Small intestine (tissue), 16 donors: ENCODE data around the gene ERP29. TPM values are rescaled to one million over a fixed set of nuclear protein-coding genes. Genes with fewer than 3 reads are reported as not detected.

Source experiments
- DNase-seq, 2 donors: peaks; one replicate each; pipeline versions ENCODE4 v3.0.0 to v3.0.0-alpha.2; 2013
- FAIRE-seq: peaks from 2 replicates; lab custom pipeline; 2012; peaks lifted over from hg19 to GRCh38; lab: Jason Lieb, UNC
- H3K27ac ChIP-seq, 3 donors: one replicate each; pipeline ENCODE4 v1.5.1; 2013; ENCODE audit warnings: low read length in 2 of 3, mild to moderate bottlenecking in 2 of 3, control low read depth in 1 of 3, inconsistent platforms in 1 of 3, low read depth in 1 of 3, moderate library complexity in 1 of 3
- H3K27me3 ChIP-seq, 3 donors: one replicate each; pipeline ENCODE4 v1.6.1; 2013; ENCODE audit warnings: low read length in 3 of 3, inconsistent platforms in 1 of 3; ENCODE audit not compliant: control insufficient read depth in 3 of 3, insufficient read depth in 3 of 3
- H3K36me3 ChIP-seq, 3 donors: one replicate each; pipeline ENCODE4 v1.6.1; 2013; ENCODE audit warnings: low read length in 3 of 3, inconsistent platforms in 1 of 3, low read depth in 1 of 3, mild to moderate bottlenecking in 1 of 3, moderate library complexity in 1 of 3; ENCODE audit not compliant: control insufficient read depth in 3 of 3, insufficient read depth in 2 of 3
- H3K4me1 ChIP-seq, 3 donors: one replicate each; pipeline ENCODE4 v1.6.1; 2013; ENCODE audit warnings: low read length in 2 of 3, inconsistent platforms in 1 of 3, low read depth in 1 of 3, mild to moderate bottlenecking in 1 of 3, moderate library complexity in 1 of 3; ENCODE audit not compliant: control insufficient read depth in 3 of 3, insufficient read depth in 2 of 3
- H3K4me3 ChIP-seq, 3 donors: one replicate each; pipeline ENCODE4 v1.5.1; 2013; ENCODE audit warnings: low read length in 3 of 3, control low read depth in 1 of 3, inconsistent platforms in 1 of 3, low read depth in 1 of 3, mild to moderate bottlenecking in 1 of 3, moderate library complexity in 1 of 3
- H3K9me3 ChIP-seq, 2 donors: one replicate each; pipeline ENCODE4 v1.6.1; 2013; ENCODE audit warnings: low read depth in 1 of 2, low read length in 1 of 2; ENCODE audit not compliant: control insufficient read depth in 2 of 2, insufficient read depth in 1 of 2
- WGBS, 3 donors: extraction: QIAGEN DNeasy Blood & Tissue Kit; methylation state at CpG; one replicate each; pipeline ENCODE4 v1.1.7; 2013; 5-methylcytosine and 5-hydroxymethylcytosine counted together
- long read RNA-seq, 10 donors: transcript quantifications; one replicate each; lab custom pipeline, GENCODE V29; 2026
- polyA plus RNA-seq, 4 donors: library from polyadenylated mRNA; stranded (reverse) in 3 of 4; unstranded in 1 of 4; fragments of 200-250 nt in 3 of 4; fragments of 120-200 nt in 1 of 4; gene quantifications; one replicate each; pipeline versions ENCODE4 v1.2.1 to v1.2.3, GENCODE V29; 2013
- donor health status: healthy with polysubstance abuse.
- donor health status: control.
- donor health status: control.
- donor health status: Bipolar disorder and iron deficiency.
- donor health status: healthy.

ERP29 gene
- 100 to 1,000 TPM in 3 of 4 donors, 10 to 100 TPM in 1; 64.9 to 213 (median 144) TPM for polyA plus RNA-seq
- long read RNA-seq, donor 1, transcript ERP29-201 (3 exons, 1,735 nt): major isoform, 183 of 217 reads
- long read RNA-seq, donor 1, transcript ERP29-202 (2 exons, 1,333 nt): minor isoform, 26 of 217 reads
- long read RNA-seq, donor 1, partial matches to known transcripts: 8 of 217 reads
- long read RNA-seq, donor 1, other reads (novel, unspliced or antisense): 0 of 217 reads
- long read RNA-seq, donor 2, transcript ERP29-201 (3 exons, 1,735 nt): major isoform, 28 of 31 reads
- long read RNA-seq, donor 2, partial matches to known transcripts: 0 of 31 reads
- long read RNA-seq, donor 2, other reads (novel, unspliced or antisense): 0 of 31 reads
- long read RNA-seq, donor 3, transcript ERP29-201 (3 exons, 1,735 nt): major isoform, 57 of 69 reads
- long read RNA-seq, donor 3, transcript ERP29-202 (2 exons, 1,333 nt): minor isoform, 11 of 69 reads
- long read RNA-seq, donor 3, partial matches to known transcripts: 0 of 69 reads
- long read RNA-seq, donor 3, other reads (novel, unspliced or antisense): 0 of 69 reads
- long read RNA-seq, donor 4, partial matches to known transcripts: 0 of 3 reads
- long read RNA-seq, donor 4, other reads (novel, unspliced or antisense): 0 of 3 reads
- long read RNA-seq, donor 5, transcript ERP29-201 (3 exons, 1,735 nt): major isoform, 19 of 51 reads
- long read RNA-seq, donor 5, partial matches to known transcripts: 28 of 51 reads
- long read RNA-seq, donor 5, other reads (novel, unspliced or antisense): 0 of 51 reads
- long read RNA-seq, donor 6, transcript ERP29-201 (3 exons, 1,735 nt): major isoform, 55 of 72 reads
- long read RNA-seq, donor 6, transcript ERP29-202 (2 exons, 1,333 nt): minor isoform, 15 of 72 reads
- long read RNA-seq, donor 6, partial matches to known transcripts: 0 of 72 reads
- long read RNA-seq, donor 6, other reads (novel, unspliced or antisense): 0 of 72 reads
- long read RNA-seq, donor 7: 0 reads
- long read RNA-seq, donor 8, transcript ERP29-201 (3 exons, 1,735 nt): major isoform, 12 of 14 reads
- long read RNA-seq, donor 8, partial matches to known transcripts: 0 of 14 reads
- long read RNA-seq, donor 8, other reads (novel, unspliced or antisense): 0 of 14 reads
- long read RNA-seq, donor 9, transcript ERP29-201 (3 exons, 1,735 nt): major isoform, 20 of 21 reads
- long read RNA-seq, donor 9, partial matches to known transcripts: 0 of 21 reads
- long read RNA-seq, donor 9, other reads (novel, unspliced or antisense): 0 of 21 reads
- long read RNA-seq, donor 10, transcript ERP29-201 (3 exons, 1,735 nt): major isoform, 99 of 112 reads
- long read RNA-seq, donor 10, transcript ERP29-202 (2 exons, 1,333 nt): minor isoform, 11 of 112 reads
- long read RNA-seq, donor 10, partial matches to known transcripts: 0 of 112 reads
- long read RNA-seq, donor 10, other reads (novel, unspliced or antisense): 0 of 112 reads

DNA sequence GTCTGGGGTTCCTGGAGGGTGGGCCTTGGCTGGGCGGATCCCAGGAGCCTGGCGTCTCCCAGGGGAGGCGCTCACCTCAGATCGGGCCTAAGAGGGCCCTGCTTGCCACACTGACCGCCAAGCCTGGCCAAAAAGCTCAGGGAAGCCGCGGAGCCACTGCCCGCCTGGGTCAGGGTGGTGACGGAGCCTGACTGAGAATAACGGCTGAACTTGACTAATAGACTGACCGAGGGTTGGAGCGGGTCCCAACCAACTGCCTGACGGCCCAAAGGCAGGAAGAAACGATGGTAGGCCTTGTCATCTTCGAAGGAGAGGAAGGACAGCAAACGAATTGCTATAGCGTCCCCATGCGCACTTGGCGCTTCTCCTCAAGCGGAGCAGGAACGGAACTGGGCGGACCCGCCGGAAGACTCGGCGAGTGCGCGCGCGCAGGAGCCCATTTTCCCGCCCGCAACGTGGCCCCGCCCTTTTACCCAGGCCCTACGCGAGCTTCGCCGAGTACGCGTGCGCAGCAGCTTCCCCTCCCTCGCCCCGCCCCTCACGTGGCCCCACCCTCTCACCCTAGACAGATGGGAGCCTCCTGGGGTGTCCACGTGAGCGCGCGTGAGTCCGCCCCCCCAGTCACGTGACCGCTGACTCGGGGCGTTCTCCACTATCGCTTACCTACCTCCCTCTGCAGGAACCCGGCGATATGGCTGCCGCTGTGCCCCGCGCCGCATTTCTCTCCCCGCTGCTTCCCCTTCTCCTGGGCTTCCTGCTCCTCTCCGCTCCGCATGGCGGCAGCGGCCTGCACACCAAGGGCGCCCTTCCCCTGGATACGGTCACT is at the start of gene ERP29, which contains the start of gene TMEM116:
TSS of gene ERP29 (plus strand) at position 652 of the 826 bp plus-strand sequence. CDS start at position 692, 40 bp downstream.
TSS of gene TMEM116 (minus strand) at position 391 of the 826 bp plus-strand sequence. CDS start 7,895 bp downstream, outside the sequence.
- no peaks in the 10 kb centered on the region for H3K9me3 ChIP-seq
- peak within 1 kb of the TSS; percentile 96 to 99 (median 99) for H3K27ac ChIP-seq
- WGBS, 3 donors: 0% methylated on average over 61 to 67 of the region's 67 CpGs
- H3K36me3 ChIP-seq: peaks cover 0 to 14% (median 3%) of the 10 kb centered on the region in 3 donors
- peak within 1 kb of the TSS; percentile 65 to 93 (median 89) for H3K4me3 ChIP-seq
- H3K4me1 ChIP-seq: peaks cover 3 to 18% (median 4%) of the 10 kb centered on the region in 3 donors
- H3K27me3 ChIP-seq: no peaks in the 10 kb centered on the region
- no peak for FAIRE-seq
- peak; percentile 99 to 100 for DNase-seq

DNA sequence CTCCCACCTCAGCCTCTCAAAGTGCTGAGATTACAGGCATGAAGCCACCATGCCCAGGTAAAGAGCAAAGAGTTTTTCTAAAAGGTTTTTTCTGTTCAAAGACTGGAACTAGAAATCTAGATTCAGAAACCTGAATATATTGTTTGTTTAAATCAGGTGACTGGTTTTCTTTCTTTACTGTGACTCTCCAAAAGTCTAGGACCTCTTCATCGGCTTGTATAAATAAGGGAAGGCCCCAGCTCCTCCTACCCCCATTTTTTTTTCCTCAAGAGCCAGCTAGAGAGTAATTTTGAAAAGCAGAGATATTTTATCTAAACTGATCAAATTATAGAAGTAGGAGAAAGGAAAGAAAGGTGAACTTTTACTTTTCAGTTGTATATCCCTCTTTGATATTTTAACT is 48.3 kb upstream of the ERP29 start:
- FAIRE-seq: no peak
- Histone ChIP-seq H3K27me3 (no peaks in the 10 kb centered on the region), H3K4me3 (no peak overlapping the region), H3K4me1 (no peaks in the 10 kb centered on the region), H3K27ac (no peak overlapping the region), H3K36me3 (no peaks in the 10 kb centered on the region), H3K9me3 (peaks cover 0 to 11% of the 10 kb centered on the region in 2 donors)
- WGBS, 3 donors: 19 to 76% (median 67%) methylated on average over 1 of the region's 1 CpG
- no peak for DNase-seq

DNA sequence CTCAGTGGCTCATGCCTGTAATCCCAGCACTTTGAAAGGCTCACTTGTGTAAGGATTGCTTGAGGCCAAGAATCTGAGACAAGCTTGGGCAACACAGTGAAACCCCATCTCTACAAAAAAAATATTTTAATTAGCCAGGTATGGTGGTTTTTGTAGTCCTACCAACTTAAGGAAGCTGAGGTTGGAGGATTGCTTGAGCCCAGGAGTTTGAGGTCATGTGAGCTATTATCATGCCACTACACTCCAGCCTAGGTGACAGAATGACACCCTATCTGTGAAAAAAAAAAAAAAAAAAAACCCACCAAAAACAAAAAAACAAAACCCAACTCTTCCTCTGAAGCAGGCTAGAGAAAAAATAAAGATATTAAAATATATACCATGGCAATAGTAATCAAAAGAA is 41.4 kb upstream of the ERP29 start:
- H3K27me3 ChIP-seq: no peaks in the 10 kb centered on the region

DNA sequence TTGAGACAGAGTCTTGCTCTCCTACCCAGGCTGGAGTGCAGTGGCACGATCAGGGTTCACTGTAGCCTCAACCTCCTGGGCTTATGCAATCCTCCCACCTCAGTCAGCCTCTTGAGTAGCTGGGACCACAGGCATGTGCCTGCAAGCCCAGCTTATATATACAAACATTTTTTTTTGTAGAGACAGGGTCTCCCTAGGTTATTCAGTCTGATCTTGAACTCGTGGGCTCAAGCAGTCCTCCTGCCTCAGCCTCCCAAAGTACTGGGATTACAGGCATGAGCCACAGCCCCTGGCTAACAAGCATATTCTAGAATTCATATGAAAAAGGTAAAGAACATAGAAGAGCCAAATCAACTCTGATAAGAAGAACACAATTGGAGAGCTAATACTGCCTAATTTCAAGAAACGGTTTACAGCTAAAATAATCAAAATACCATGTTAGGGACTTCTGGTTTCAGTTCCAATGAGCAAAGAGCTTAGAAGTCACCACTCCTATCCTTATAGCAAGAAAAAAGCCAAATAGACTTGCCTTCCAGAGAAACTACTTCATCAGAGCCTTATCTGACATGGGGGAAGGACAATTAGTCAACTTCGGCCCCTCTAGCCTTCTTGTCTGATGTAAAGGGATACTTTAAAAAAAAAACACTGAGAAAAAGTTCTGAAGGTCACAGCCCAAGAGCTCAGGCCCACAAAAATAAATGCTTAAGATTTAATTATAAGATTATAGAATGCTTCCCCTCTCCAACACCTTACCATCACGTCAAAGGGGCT is 37.9 kb upstream of the ERP29 start:
- Histone ChIP-seq H3K27me3 (no peaks in the 10 kb centered on the region), H3K36me3 (peaks cover 0 to 2% (median 0%) of the 10 kb centered on the region in 3 donors), H3K27ac (no peak overlapping the region), H3K4me3 (no peak overlapping the region), H3K9me3 (peaks cover 0 to 4% of the 10 kb centered on the region in 2 donors), H3K4me1 (no peaks in the 10 kb centered on the region)
- WGBS, 3 donors: 83 to 89% (median 84%) methylated on average over 5 of the region's 5 CpGs
- DNase-seq (no peak), FAIRE-seq (no peak)

More for the DNA sequence above, 41.4 kb upstream of the ERP29 start:
- H3K27ac ChIP-seq: no peak overlapping the region
- no peak overlapping the region for H3K4me3 ChIP-seq
- H3K36me3 ChIP-seq: no peaks in the 10 kb centered on the region
- H3K4me1 ChIP-seq: no peaks in the 10 kb centered on the region
- FAIRE-seq (no peak), DNase-seq (no peak)
- H3K9me3 ChIP-seq: peaks cover 0 to 15% of the 10 kb centered on the region in 2 donors

DNA sequence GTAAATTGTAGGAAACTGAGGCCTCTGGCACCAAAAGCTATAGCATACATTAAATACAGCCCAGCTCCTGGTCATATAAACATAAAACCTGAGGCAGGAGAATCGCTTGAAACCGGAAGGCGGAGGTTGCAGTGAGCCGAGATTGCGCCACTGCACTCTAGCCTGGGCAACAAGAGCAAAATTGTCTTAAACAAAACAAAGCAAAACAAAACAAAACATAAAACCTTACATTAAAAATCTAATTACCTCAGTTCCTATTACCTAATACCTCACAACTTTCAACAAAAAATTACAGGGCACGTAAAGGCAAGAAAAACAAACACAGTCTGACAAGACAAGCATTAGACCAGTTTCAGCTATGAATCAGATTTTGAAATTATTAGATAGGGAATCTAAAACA is 36.9 kb upstream of the ERP29 start:
- no peaks in the 10 kb centered on the region for H3K4me1 ChIP-seq
- H3K9me3 ChIP-seq: no peaks in the 10 kb centered on the region
- no peaks in the 10 kb centered on the region for H3K27me3 ChIP-seq
- no peak overlapping the region for H3K27ac ChIP-seq
- WGBS, 3 donors: 92 to 99% (median 97%) methylated on average over 6 of the region's 6 CpGs
- DNase-seq (no peak), FAIRE-seq (no peak)
- no peak overlapping the region for H3K4me3 ChIP-seq
- H3K36me3 ChIP-seq: peaks cover 0 to 2% (median 0%) of the 10 kb centered on the region in 3 donors

DNA sequence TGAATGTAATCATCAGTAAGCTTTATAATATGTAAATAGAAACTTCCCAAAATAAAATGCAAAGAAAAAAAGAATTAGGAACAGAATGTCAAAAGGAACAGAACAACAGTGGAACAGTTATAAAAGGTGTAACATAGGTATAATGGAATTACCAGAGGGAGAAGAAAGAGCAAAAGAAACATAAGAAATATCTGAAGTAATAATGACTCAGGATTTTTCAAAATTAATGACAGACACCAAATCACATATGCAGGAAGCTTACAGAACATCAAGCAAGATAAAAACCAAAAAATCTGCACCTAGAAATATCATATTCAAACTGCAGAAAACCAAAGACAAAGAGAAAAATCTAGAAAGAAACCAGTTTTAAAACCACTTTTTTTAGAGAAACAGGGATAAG is 36.4 kb upstream of the ERP29 start:
- no peak overlapping the region for H3K4me3 ChIP-seq
- H3K27me3 ChIP-seq: no peaks in the 10 kb centered on the region
- peaks cover 0 to 2% (median 0%) of the 10 kb centered on the region in 3 donors for H3K36me3 ChIP-seq
- FAIRE-seq: peak; percentile 86
- DNase-seq: no peak
- H3K4me1 ChIP-seq: no peaks in the 10 kb centered on the region
- no peaks in the 10 kb centered on the region for H3K9me3 ChIP-seq
- no peak overlapping the region for H3K27ac ChIP-seq

DNA sequence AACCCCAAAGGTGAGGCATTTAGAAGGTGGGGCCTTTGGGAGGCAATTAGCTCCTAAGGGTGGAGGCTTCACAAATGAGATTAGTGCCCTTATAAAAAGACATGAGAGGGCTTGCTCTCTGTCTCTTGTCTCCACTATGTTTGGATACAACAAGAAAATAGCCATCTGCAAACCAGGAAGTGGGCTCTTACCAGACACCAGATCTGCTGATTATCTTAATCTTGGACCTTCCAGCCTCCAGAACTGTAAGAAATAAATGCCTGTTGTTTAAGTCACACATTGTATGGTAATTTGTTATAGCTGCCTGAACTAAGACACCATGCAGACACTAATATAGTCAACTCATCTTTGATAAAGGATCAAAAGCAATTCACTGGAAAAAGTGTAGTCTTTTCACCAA is 34.7 kb upstream of the ERP29 start:
- peaks cover 0 to 2% (median 0%) of the 10 kb centered on the region in 3 donors for H3K36me3 ChIP-seq
- no peaks in the 10 kb centered on the region for H3K27me3 ChIP-seq
- no peak for FAIRE-seq
- no peak overlapping the region for H3K27ac ChIP-seq
- no peaks in the 10 kb centered on the region for H3K4me1 ChIP-seq
- DNase-seq: no peak
- no peak overlapping the region for H3K4me3 ChIP-seq
- H3K9me3 ChIP-seq: no peaks in the 10 kb centered on the region
